Uterus (tissue), 2 donors: ENCODE results near the gene NEBL.

Experiments used
- CTCF ChIP-seq, 4 experiments: fragments of 200-600 bp in 2 of 4; fragments of 450-650 bp in 2 of 4; sonication (generic) in 2 of 4; IDR thresholded peaks; one replicate each; pipeline ENCODE4 v1.5.1; 2016 to 2019; ENCODE audit warnings: antibody characterized with exemption in 4 of 4, mild to moderate bottlenecking in 2 of 4, moderate library complexity in 1 of 4
- POLR2A ChIP-seq, 2 donors: fragments of 450-650 bp; IDR thresholded peaks; one replicate each; pipeline ENCODE4 v1.6.1; 2016; ENCODE audit warnings: antibody characterized with exemption in 2 of 2, mild to moderate bottlenecking in 1 of 2, moderate library complexity in 1 of 2

- TF ChIP-seq CTCF (IDR thresholded peaks at IDR 0.05) (no peak), POLR2A (IDR thresholded peaks at IDR 0.05) (no peak)
Measured at GRCh38 chr10:20740120-20740519, 157.0 kb downstream of the NEBL start.
